NCI-H2196 (cell line): ENCODE measurements around the gene HOXD9.

Experiments
- DNase-seq: peaks from one replicate; lab custom pipeline; 2025; ENCODE audit not compliant: unreplicated experiment; lab: John Stamatoyannopoulos, UW

HOXD9 gene

GRCh38 chr2:176164611-176165369 is 42.3 kb downstream of the HOXD9 start:
- DNase-seq = no peak

GRCh38 chr2:176165370-176166050 is 43.0 kb downstream of the HOXD9 start:
- no peak for DNase-seq

DNA sequence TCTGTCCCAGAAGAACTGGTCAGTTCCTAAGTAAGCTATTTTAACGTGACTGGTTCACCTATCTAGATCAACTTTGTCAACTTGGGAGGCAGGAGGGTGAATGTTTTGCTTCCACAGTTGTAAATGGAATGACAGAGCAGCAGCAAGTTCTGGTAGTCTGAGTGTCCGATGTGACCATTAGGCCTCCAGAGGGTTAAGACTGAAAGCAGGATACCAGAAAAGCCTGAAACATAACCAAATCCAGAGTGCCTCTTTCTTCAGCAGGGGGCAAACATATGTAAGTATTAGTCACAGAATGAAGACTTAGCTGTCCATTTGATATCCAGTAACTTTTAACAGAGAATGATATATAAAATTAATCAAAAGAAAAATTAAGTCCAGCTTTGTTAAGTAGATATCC is 43.8 kb downstream of the HOXD9 start:
- DNase-seq = no peak

DNA sequence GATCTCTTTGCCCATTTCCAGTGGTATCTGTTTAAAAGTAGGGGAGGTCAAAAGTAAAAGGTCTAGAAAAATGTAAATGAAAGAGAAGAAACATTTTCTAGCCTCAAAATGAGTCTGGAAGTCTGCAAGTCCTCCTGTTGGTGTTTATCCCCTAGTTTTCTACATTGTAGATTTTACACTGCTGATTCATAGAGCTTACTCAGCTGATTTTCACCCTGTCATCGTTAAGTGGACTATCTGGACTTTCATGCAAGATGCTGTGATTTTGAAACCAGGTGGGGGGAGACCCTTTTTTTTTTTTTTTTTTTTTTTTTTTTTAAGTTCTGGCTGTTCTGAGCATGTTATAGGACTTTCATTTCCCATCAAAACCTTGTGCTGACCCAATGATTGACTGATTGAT is 44.9 kb downstream of the HOXD9 start:
- DNase-seq = no peak

GRCh38 chr2:176169181-176169580 is 46.7 kb downstream of the HOXD9 start:
- no peak for DNase-seq

GRCh38 chr2:176169711-176170110 is 47.2 kb downstream of the HOXD9 start:
- DNase-seq = no peak

DNA sequence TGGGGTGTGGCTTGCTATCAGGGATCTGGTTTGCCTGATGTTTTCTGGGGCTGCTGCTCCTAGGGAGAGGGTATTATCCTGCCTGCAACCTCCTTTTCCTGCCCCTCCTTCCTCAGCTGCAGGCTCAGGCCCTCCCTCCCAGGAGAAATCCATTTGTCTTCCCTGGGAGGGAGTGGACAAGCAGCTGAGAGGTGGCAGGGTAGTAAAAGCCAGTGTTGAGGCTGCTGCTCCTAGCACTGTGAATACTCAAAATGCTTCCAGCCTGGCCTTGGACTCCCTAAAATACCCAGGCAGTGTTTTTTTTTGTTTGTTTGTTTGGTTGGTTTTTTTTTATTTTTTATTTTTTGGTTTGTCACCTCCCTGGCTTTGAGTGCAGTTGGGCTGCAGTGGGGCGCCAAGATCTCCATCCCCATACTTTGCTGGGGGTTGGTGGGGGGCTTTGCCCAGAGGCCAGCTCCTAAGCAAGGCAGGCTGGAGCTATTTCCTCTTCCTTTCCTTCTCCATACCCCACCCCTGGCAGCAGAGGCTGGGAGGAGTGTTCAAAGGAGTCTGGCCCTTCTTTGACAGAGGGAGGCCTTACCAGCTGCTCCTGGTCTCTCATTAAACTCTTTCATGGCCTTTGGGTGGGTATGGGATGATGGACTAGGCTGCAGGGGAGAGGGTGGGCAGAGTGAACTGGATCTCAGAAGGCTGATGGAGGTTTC is 48.2 kb downstream of the HOXD9 start:
- DNase-seq = no peak

GRCh38 chr2:176171351-176172006 is 49.0 kb downstream of the HOXD9 start:
- no peak for DNase-seq

GRCh38 chr2:176172007-176172894 is 49.7 kb downstream of the HOXD9 start:
- DNase-seq = no peak

- no peak for DNase-seq
Observed at GRCh38 chr2:176172895-176173566, 50.5 kb downstream of the HOXD9 start.

GRCh38 chr2:176173567-176174381 is 51.3 kb downstream of the HOXD9 start:
- DNase-seq = no peak

DNA sequence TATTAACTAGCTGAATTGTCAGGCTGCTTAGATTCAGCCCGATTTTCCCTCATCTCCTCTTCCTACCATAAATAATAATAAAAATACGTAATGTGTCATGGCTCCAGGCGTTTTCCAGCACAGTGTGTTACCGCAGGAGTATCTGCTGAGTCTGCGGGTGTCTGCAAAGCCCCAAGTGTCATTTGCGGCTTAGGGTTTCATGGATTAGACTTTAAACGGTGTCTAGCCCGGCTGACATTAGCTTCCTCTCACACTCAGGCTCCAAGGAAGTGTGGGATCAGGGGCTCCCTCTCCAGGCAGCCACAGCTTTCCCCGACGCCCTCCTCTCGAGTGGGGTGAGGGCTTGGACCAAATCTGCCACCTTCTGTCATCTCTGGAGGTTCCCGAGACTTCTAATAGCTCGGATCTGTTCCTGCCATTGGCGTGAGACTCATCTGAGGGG is 51.9 kb downstream of the HOXD9 start:
- DNase-seq = no peak
